ENCODE data around the gene JUND.
A peak's percentile ranks its signal among the peaks of the same experiment; 100 is the strongest.
"Not testable (repeated sequence)": the region's sequence is repeated elsewhere in the genome, so short reads cannot be mapped to it uniquely, and the experiment has no call there.

The JUND gene

GRCh38 chr19:18281082-18282020 lies at the start of gene JUND:
TSS of gene JUND (minus strand) at chr19:18281622. CDS start at chr19:18281484, 138 bp downstream.
- Histone ChIP-seq H3K4me3 (peak within 1 kb of the TSS; percentile 73 to 96 (median 92)), H3K27ac (peak within 1 kb of the TSS; percentile 94 to 100 (median 99))

DNA sequence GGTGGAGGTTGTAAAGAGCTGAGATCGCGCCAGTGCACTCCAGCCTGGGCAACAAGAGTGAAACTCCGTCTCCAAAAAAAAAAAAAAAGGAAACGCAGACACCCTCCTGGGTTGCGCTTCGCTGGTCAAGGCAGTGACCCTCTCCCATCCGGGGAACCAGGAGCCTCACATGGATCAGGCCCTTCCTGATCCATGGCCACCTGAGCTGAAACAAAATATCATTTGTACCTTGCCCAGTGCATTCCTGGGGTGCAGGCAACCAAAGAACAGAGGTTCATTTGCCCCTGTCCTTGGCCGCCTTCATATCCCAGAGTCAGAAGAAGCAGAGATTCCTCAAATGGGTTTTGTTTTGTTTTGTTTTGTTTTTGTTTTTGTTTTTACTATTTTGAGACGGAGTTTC lies 49.4 kb upstream of the JUND start:
- Histone ChIP-seq H3K4me3 (no peak overlapping the region), H3K27ac (no peak overlapping the region)

DNA sequence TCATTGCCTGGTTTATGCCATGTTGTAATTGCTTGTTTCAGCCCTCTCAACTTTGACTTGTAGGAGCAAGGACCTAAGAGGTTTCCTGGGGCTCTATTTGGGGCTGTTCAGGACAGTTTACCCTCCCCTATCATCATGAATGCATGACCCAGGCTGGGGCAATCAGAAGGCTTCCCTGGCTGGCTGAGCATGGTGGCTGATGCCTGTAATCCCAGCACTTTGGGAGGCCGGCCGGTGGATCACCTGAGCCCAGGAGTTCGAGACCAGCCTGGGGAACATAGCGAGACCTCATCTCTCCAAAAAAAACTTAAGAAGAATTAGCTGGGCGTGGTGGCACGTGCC lies 47.6 kb upstream of the JUND start:
- Histone ChIP-seq H3K4me3 (peak overlapping the region in 1 of 7 experiments; percentile 1), H3K27ac (peak overlapping the region in 14 of 21 experiments; percentile 10 to 81 (median 42))

GRCh38 chr19:18328340-18329034 lies 47.1 kb upstream of the JUND start:
- Histone ChIP-seq H3K27ac (peak overlapping the region in 14 of 21 experiments; percentile 10 to 81 (median 42)), H3K4me3 (peak overlapping the region in 5 of 7 experiments; percentile 1 to 21 (median 12))

- no peak overlapping the region for H3K27ac ChIP-seq
- no peak overlapping the region for H3K4me3 ChIP-seq
These were observed 45.4 kb upstream of the JUND start for GRCh38 chr19:18326772-18327171.

- peak overlapping the region in 8 of 21 experiments; percentile 59 to 91 (median 88) for H3K27ac ChIP-seq
- H3K4me3 ChIP-seq: not testable (repeated sequence)
These were observed 42.9 kb upstream of the JUND start for GRCh38 chr19:18324373-18324731.

DNA sequence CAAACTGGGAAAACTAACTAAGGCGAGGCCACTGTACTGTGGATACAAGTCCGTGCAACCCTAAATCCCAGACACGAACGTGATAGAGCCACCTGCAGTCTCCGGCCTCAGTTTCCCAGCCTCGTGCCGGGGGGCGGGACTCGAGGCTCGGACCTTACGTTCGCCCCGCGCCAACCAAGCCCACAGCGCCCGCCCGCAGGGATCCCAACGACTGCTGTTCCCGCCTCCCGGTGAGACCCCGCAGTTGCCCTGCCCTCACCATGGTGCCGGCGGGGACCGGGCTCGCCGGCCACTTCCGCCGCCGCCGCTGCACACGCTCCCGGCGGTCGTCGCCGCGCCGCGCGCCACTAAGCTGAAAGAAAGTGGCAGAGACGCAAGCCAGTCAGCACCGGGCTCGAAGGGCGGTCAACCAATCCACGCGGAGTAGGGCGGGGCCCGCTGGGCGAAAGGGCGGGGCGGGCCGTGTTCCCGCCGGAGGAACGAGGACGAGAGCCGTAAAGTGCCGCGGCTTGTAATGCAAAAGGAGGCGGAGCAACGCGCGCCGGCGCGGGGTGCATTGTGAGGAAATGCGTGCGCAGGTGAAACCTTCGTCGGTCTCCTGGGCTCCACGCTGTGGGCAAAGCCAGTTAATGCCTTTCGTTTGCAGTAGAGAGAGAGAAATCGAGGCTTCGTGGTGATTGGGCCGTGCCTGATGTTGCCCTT lies 41.5 kb upstream of the JUND start, which contains the start of gene LSM4:
TSS of gene LSM4 (minus strand) at position 318 of the 702 bp plus-strand sequence. CDS start at position 262, 56 bp downstream.
- H3K4me3 ChIP-seq: peak within 1 kb of the TSS; percentile 55 to 93 (median 73)
- peak within 1 kb of the TSS; percentile 52 to 95 (median 90) for H3K27ac ChIP-seq

DNA sequence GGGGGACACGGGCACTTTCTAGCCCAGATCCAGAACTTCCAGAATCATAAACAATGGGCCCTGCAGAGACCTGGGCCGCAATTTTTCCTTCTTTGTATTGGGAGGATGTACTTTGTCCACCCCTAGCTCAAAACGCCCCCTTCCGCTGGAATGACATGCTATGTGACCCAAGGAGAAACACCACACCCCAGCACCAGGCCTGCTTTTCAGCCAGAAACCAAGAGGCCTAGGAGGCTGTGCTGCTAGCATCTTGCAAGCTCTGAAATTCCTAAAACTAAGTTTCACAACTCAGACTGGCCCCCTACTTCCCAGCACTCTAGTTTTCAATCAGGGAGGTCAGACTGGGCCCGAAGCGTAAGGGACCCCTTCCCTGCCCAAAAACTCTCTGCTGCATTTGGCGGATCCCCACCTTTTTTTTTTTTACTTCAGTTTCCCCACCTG lies 40.9 kb upstream of the JUND start:
- Histone ChIP-seq H3K27ac (peak overlapping the region; percentile 52 to 95 (median 90)), H3K4me3 (peak overlapping the region; percentile 55 to 93 (median 73))

DNA sequence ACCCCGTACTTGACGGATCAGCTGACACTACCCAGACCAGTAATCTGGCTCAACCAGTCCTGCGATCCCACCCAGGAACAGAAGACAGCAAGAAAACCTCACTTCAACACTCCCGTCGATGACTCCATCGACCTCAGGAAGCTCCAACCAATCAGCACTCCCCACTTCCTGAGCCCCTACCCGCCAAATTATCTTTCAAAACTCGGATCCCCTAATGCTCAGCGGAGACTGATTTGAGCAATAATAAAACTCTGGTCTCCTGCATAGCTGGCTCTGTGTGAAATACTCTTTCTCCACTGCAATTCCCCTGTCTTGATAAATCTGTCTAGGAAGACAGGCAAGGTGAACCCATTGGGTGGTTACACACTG lies 40.3 kb upstream of the JUND start:
- H3K27ac ChIP-seq: peak overlapping the region in 19 of 21 experiments; percentile 81 to 95 (median 90)
- peak overlapping the region in 3 of 7 experiments; percentile 55 to 73 (median 62) for H3K4me3 ChIP-seq

- Histone ChIP-seq H3K27ac (peak overlapping the region in 17 of 21 experiments; percentile 33 to 95 (median 90)), H3K4me3 (peak overlapping the region in 1 of 7 experiments; percentile 62)
These were observed 39.7 kb upstream of the JUND start for GRCh38 chr19:18320865-18321733.

DNA sequence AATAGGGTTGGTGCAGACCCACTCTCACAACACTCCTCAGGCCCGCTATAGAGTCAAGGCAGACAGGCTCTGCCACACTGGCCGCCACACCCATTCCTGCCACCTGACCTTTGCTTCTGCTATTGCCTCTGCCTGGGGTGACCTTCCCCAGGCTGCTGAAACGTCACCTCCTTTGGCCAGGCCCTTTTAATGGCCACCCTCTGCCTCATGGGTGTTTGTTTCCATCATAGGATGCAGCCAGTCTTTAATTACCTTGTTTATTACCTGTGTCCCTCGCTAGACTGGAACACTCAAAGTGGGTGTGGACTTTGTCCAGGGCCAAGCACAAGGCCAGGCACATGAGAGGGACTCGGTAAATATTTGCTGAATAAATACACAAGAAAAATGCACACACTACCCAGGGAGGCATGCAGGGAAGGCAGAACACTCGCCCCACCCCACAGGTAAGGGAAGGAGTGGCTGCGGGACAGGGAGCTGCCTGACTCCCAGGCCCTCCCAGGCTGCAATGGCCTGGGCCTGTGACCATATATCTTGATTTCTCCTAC lies 38.2 kb upstream of the JUND start:
- Histone ChIP-seq H3K4me3 (no peak overlapping the region), H3K27ac (peak overlapping the region in 17 of 21 experiments; percentile 11 to 93 (median 77))

DNA sequence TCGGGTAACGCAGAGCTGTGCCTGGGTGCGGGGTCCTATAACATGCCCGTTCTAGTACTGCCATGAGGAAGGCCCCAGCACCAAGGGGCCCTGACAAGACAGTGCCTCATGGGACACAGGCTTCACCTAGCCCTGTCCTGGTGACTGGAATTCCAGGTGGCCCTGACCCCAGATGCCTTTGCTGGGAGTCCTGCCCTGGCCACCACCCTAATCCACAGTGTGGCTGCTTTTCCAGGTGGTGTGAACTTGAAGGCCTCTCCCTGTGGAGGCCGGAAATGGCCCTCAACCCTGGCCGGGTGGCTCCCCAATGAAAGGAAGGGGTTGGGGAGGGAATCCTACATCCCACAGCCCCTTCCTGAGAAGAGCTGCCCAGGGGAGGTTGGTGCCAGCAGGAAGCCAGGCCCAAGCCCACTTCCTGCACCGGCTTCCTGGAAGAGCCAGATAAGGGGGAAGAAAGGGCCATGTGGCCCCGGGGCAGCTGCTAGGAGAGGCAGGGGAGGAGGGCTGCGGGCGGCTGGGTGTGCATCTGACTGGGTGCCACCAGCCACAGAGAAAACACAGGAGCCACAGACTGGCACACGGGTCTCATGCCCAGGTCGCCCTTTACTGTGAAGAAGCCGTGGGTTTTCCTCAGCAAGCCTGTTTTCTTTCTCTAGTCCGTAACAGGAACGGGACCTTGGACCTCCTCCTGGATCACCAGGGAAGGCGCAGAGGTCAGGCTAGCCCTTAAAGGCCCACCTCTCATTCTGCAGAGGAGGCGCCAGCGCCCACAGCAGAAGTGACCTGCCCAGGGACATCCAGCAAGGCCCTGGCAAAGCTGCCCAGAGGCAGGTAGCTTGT lies 36.8 kb upstream of the JUND start:
- Histone ChIP-seq H3K4me3 (no peak overlapping the region), H3K27ac (peak overlapping the region; percentile 40 to 93 (median 77))

GRCh38 chr19:18313398-18313797 lies 32.0 kb upstream of the JUND start:
- Histone ChIP-seq H3K4me3 (no peak overlapping the region), H3K27ac (no peak overlapping the region)

DNA sequence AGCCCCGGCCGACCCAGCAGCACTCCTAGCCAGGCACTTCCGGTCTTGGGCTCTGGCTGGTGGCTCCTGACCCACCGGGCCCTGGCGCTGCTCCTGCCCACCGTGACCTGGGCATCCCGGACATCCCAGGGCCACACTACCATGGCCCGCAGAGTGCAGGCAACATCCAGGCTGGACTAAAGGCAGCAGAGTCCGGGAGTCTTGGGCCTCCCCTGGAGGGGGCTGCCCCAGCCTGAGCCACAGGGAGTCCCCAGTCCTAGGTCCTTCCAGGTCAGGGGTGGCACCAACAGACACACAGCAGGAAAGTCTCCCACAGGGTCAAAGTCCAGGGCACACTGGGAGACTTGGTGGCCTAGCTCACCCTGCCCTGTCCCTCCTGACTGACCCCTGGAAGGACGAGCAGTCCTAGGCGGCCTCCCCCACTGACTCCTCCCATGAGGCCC lies 30.7 kb upstream of the JUND start:
- no peak overlapping the region for H3K27ac ChIP-seq

DNA sequence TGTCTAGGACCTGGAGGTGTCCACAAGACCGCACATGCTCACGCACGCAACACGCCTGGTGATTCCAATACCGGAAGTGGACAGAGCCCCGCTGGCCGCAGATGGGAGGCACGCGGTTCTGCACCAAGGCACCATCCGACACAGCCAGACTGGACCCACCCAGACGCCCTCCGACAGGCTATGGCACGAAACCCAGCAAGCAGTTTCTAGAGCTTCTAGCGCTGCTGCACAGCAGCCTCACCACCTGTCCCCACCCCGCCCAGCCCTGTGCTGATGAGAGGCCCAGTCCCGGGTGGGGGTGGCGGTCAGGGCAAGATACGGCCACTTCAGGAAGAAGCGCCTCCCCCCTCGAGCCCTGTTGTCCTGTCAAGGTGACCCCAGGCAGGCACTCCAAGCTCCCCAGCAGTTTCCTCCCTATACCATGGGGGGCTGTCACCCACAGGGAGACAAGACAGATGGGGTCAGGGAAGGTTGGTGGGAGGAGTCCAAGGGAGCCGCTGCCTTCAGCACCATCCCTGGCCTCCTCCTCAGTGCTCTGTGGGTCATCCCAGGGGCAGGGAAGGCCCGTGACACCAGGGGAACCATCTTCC lies 30.2 kb upstream of the JUND start:
- Histone ChIP-seq H3K4me3 (no peak overlapping the region), H3K27ac (no peak overlapping the region)

More for the DNA sequence above, 30.7 kb upstream of the JUND start:
- no peak overlapping the region for H3K4me3 ChIP-seq

- peak overlapping the region in 1 of 21 experiments; percentile 2 for H3K27ac ChIP-seq
- H3K4me3 ChIP-seq: no peak overlapping the region
These were observed 29.5 kb upstream of the JUND start for GRCh38 chr19:18310966-18311365.
